Adrenal gland (tissue), 12 donors: Measurements from ENCODE around the gene DCHS1. TPM values are rescaled to one million over a fixed set of nuclear protein-coding genes. Genes with fewer than 3 reads are reported as not detected.

Experiments used
- DNase-seq, 7 donors: peaks; one replicate each; pipeline ENCODE4 v3.0.0-alpha.2; 2019 to 2020
- H3K27ac ChIP-seq, 5 donors: fragments of 200-600 bp; sonication (generic) in 4 of 5; 1 replicate in 3 of 5; 2 replicates in 2 of 5; pipeline versions ENCODE4 v1.5.1 to v1.8.0; 2016 to 2020; ENCODE audit warnings: mild to moderate bottlenecking in 1 of 5
- H3K27me3 ChIP-seq: fragments of 200-600 bp; 2 replicates; pipeline ENCODE4 v1.8.0; 2021
- H3K36me3 ChIP-seq, 2 donors: fragments of 200-600 bp; replicated peaks in 1 of 2; 1 replicate in 1 of 2; 2 replicates in 1 of 2; pipeline versions ENCODE4 v1.5.1 to v1.8.0; 2018 to 2022
- H3K4me1 ChIP-seq, 2 donors: fragments of 200-600 bp; replicated peaks in 1 of 2; 1 replicate in 1 of 2; 2 replicates in 1 of 2; pipeline versions ENCODE4 v1.5.1 to v1.8.0; 2018 to 2021
- H3K4me3 ChIP-seq, 4 donors: fragments of 200-600 bp; sonication (generic) in 3 of 4; one replicate each; pipeline ENCODE4 v1.5.1; 2016 to 2018
- H3K9me3 ChIP-seq, 3 donors: fragments of 200-600 bp; sonication (generic) in 1 of 3; replicated peaks in 1 of 3; 1 replicate in 2 of 3; 2 replicates in 1 of 3; pipeline versions ENCODE4 v1.5.1 to v1.8.0; 2016 to 2021
- POLR2A ChIP-seq, 2 donors: fragments of 450-650 bp; IDR thresholded peaks; one replicate each; pipeline ENCODE4 v1.6.1; 2017; ENCODE audit warnings: antibody characterized with exemption in 2 of 2, mild to moderate bottlenecking in 2 of 2, moderate library complexity in 1 of 2
- WGBS, 4 donors: extraction: QIAGEN DNeasy Blood & Tissue Kit in 2 of 4; methylation state at CpG; one replicate each; pipeline versions ENCODE4 v1.1.5 to v1.1.7; 2013 to 2017; 5-methylcytosine and 5-hydroxymethylcytosine counted together
- intact Hi-C, 2 donors: fragments of 100-400 bp; cut with DNase I; formaldehyde crosslinking; loops; one replicate each; pipeline versions ENCODE4 v1.14.1 to v1.15.0; 2022 to 2023
- polyA plus RNA-seq, 3 donors: library from polyadenylated mRNA; stranded (reverse); fragments of 200-250 nt in 2 of 3; fragments of 350-450 nt in 1 of 3; fragmentation: Illumina TruSeq in 1 of 3; extraction: RNeasy Lipid Tissue Mini Kit (QIAGEN cat#74804) in 1 of 3; gene quantifications; one replicate each; pipeline ENCODE4 v1.2.3, GENCODE V29; 2013 to 2014
- total RNA-seq, 9 donors: library from RNA; depleted of rRNA in 4 of 9; stranded (reverse); fragments of >200 nt in 4 of 9; fragments of 120-200 nt in 1 of 9; fragmentation: NEBNext Ultra II Directional in 1 of 9; extraction: Animal tissue kit (Norgen Biotek cat#: 25700) in 1 of 9; gene quantifications; one replicate each; pipeline versions ENCODE4 v1.1.0 to v1.2.4, GENCODE V29; 2013 to 2023
- TF ChIP-seq, protein P1 (sequence below), 6 experiments: fragments of 450-650 bp in 4 of 6; fragments of 200-600 bp in 2 of 6; sonication (generic) in 1 of 6; IDR thresholded peaks; 1 replicate in 5 of 6; 2 replicates in 1 of 6; pipeline versions ENCODE4 v1.5.1 to v1.8.0; 2016 to 2021; ENCODE audit warnings: antibody characterized with exemption in 6 of 6, mild to moderate bottlenecking in 2 of 6, moderate library complexity in 1 of 6
- donor health status: healthy with polysubstance abuse.
- donor health status: Bipolar disorder and iron deficiency.
- donor health status: DM: yes; HTN: yes; CAD: no.
- donor health status: DM: no; HTN: no; CAD: no.
- donor health status: DM: no; HTN: no; CAD: no.
- donor health status: DM: yes; HTN: yes; CAD: no.

The DCHS1 gene
- total and polyA plus RNA-seq, 12 donors = 1.3 to 15.3 (median 11.3) TPM

DNA sequence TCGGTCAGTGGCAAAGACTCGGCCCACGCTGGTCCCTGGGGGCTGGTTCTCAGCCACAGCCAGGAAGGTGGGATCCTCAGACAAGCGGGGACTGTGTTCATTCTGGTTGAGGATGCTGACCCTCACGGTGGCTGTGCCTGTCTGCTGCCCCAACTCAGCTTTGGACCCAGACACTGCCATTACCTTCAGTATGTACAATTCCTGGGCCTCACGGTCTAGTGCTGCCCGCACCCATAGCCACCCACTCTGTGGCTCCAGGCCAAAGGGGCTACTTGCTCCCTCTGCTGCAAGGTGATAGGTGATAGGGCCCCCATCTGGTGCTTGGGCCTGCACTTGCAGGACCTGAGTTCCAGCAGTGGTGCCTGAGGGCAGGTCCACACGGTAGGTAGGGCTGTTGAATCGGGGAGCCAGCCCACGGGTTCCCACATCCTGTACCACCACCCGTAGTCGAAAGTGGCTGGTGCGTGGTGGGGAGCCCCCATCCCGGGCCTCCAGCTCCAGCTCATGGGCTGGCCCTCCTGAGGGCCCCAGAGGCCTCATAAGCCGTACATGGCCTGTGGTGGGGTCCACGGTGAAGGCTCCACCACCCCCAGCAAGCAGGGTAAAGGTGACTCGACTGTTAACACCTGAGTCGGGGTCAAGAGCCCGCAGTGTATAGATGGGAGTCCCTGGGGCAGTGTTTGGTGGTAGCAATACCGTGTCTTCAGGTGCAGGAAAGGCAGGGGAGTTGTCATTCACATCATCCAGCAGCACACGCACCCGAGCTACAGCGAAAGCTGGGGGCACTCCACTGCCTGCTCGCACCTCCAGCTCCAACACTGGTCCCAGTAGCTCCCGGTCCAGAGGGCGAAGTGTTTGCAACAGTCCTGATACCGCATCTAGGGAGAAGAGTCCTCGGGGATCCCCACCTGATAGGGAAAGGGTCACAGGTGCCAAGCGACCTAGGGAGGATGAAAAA is 23.2 kb downstream of the DCHS1 start:
- no peaks in the 10 kb centered on the region for H3K27me3 ChIP-seq
- H3K4me3 ChIP-seq = no peak overlapping the region
- H3K36me3 ChIP-seq = no peaks in the 10 kb centered on the region
- H3K4me1 ChIP-seq = peaks cover 7 to 16% of the 10 kb centered on the region in 2 donors
- intact Hi-C loops = no loop called here
- no peaks in the 10 kb centered on the region for H3K9me3 ChIP-seq
- no peak for DNase-seq
- H3K27ac ChIP-seq = no peak overlapping the region
- WGBS, 4 donors = 88 to 96% (median 89%) methylated on average over 13 to 29 of the region's 29 CpGs
- TF ChIP-seq POLR2A (IDR thresholded peaks at IDR 0.05) = no peak
- TF ChIP-seq, protein P1, sequence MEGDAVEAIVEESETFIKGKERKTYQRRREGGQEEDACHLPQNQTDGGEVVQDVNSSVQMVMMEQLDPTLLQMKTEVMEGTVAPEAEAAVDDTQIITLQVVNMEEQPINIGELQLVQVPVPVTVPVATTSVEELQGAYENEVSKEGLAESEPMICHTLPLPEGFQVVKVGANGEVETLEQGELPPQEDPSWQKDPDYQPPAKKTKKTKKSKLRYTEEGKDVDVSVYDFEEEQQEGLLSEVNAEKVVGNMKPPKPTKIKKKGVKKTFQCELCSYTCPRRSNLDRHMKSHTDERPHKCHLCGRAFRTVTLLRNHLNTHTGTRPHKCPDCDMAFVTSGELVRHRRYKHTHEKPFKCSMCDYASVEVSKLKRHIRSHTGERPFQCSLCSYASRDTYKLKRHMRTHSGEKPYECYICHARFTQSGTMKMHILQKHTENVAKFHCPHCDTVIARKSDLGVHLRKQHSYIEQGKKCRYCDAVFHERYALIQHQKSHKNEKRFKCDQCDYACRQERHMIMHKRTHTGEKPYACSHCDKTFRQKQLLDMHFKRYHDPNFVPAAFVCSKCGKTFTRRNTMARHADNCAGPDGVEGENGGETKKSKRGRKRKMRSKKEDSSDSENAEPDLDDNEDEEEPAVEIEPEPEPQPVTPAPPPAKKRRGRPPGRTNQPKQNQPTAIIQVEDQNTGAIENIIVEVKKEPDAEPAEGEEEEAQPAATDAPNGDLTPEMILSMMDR (IDR thresholded peaks at IDR 0.05) = no peak

DNA sequence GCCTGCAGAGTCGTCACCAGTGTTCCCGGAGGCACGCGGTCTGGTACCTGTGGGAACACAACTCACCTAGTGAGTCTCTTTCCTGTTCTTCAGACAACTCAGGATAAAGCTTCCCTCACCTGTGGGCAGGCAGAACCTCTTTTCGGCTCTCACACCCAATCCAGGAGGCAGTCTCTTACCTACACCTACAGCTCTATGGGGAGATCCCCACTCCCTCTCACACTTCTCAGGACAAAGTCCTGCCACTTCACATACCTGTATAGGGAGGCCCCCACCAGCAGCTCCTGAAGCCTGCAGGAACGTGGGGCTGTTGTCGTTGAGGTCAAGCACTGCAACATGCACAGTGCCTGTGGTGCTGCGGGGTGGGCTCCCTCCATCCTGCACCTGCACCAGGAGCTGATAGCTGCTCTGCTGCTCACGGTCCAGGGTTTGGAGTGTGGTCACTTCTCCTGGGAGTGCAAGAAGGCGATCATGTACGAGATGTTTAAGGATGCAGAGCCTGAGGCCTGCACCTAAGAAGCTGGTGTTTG is 24.2 kb downstream of the DCHS1 start:
- H3K4me1 ChIP-seq = peaks cover 7 to 15% of the 10 kb centered on the region in 2 donors
- TF ChIP-seq, protein P1 (IDR thresholded peaks at IDR 0.05) = no peak
- no peak for TF ChIP-seq POLR2A (IDR thresholded peaks at IDR 0.05)
- 80 to 91% (median 88%) methylated on average over 9 to 11 of the region's 11 CpGs for WGBS, 4 donors
- intact Hi-C loops = no loop called here
- H3K9me3 ChIP-seq = no peaks in the 10 kb centered on the region
- H3K27ac ChIP-seq = no peak overlapping the region
- H3K4me3 ChIP-seq = no peak overlapping the region
- H3K36me3 ChIP-seq = no peaks in the 10 kb centered on the region
- H3K27me3 ChIP-seq = no peaks in the 10 kb centered on the region
- DNase-seq = no peak

DNA sequence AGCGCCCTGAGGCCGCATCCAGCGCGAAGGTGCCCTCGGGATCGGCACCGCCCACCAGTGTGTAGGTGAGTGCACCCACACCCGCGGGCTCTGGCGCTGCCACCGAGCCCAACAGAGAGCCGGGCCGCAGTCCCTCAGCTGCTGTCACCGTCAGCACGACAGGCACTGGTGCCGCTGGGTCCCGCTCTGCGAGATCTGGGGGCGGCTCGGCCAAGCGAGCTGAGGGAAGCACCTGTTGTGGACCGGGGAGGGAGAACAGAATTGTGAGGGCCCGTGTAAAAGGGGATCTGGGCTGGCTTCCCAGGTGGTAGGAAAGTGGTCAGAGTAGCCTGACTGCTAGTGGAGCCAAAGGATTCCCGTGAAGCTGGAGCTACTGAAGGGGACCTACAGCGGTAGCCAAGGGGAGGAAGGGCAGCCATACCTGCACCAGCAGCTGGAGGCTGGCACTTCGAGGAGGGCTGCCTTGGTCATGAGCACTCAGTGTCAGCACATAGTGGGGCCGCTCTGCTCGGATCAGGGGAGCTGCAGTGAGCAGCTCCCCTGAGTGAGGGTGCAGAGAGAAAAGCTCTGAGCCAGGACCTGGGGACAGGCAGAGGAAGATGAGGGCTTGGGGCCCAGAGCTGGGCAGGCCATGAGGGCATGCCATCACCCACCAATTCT is 24.8 kb downstream of the DCHS1 start:
- no peaks in the 10 kb centered on the region for H3K9me3 ChIP-seq
- 53 to 78% (median 67%) methylated on average over 15 to 28 of the region's 28 CpGs for WGBS, 4 donors
- H3K4me3 ChIP-seq = no peak overlapping the region
- no peaks in the 10 kb centered on the region for H3K36me3 ChIP-seq
- H3K27me3 ChIP-seq = no peaks in the 10 kb centered on the region
- TF ChIP-seq POLR2A (IDR thresholded peaks at IDR 0.05) = no peak
- TF ChIP-seq, protein P1 (IDR thresholded peaks at IDR 0.05) = no peak
- no peak for DNase-seq
- intact Hi-C loops = no loop called here
- peaks cover under 1 to 8% of the 10 kb centered on the region in 2 donors for H3K4me1 ChIP-seq
- H3K27ac ChIP-seq = no peak overlapping the region
